GM21529 (cell line): Measurements from ENCODE around the gene COL24A1.

Experiments
- ATAC-seq: cut with Tn5 transposase; IDR thresholded peaks from one replicate; pipeline ENCODE4 v1.9.1; 2021; ENCODE audit not compliant: unreplicated experiment

COL24A1 gene

GRCh38 chr1:85700422-85700821 lies 456.1 kb downstream of the COL24A1 start:
- no peak for ATAC-seq

GRCh38 chr1:85697895-85698294 lies 458.7 kb downstream of the COL24A1 start:
- ATAC-seq, result no peak

GRCh38 chr1:85692730-85693314 lies 463.8 kb downstream of the COL24A1 start:
- ATAC-seq, result no peak

- ATAC-seq, result no peak
These were observed 466.7 kb downstream of the COL24A1 start for GRCh38 chr1:85689775-85690404.

GRCh38 chr1:85683292-85684025 lies 473.1 kb downstream of the COL24A1 start:
- no peak for ATAC-seq

- ATAC-seq, result no peak
These were observed 475.5 kb downstream of the COL24A1 start for GRCh38 chr1:85681087-85681486.
